K562 (cell line): Measurements from ENCODE around the gene ASCC1. TPM values are rescaled to one million over a fixed set of nuclear protein-coding genes. Genes with fewer than 3 reads are reported as not detected.

ENCODE experiments used
- ATF7 ChIP-seq: fragments of 450-650 bp; IDR thresholded peaks from 2 replicates; pipeline ENCODE4 v1.7.1; 2014; ENCODE audit warnings: mild to moderate bottlenecking, moderate library complexity
- BACH1 ChIP-seq: fragments of 200-800 bp; sonication (Bioruptor generic); IDR thresholded peaks from 2 replicates; pipeline ENCODE4 v1.6.1; 2016; ENCODE audit warnings: missing genetic modification characterization, missing compliant biosample characterization
- CXXC5 ChIP-seq: fragments of 250-450 bp; sonication (Bioruptor Pico); IDR thresholded peaks from 2 replicates; pipeline ENCODE4 v1.8.0; 2022; ENCODE audit warnings: inconsistent platforms, mild to moderate bottlenecking, moderate library complexity
- ESRRA ChIP-seq: fragments of 450-650 bp; IDR thresholded peaks from 2 replicates; pipeline ENCODE4 v1.6.1; 2014; ENCODE audit warnings: low read depth, mild to moderate bottlenecking, moderate library complexity, borderline replicate concordance
- FOXK2 ChIP-seq, 2 experiments: fragments of 450-650 bp; IDR thresholded peaks in 1 of 2; conservative IDR thresholded peaks in 1 of 2; 2 replicates each; pipeline ENCODE4 v1.6.1; 2016; ENCODE audit warnings: low read depth in 2 of 2, mild to moderate bottlenecking in 1 of 2
- HDAC2 ChIP-seq: fragments of 450-650 bp; IDR thresholded peaks from 2 replicates; pipeline ENCODE4 v1.6.1; 2016; ENCODE audit warnings: mild to moderate bottlenecking
- HMBOX1 ChIP-seq: sonication (generic); IDR thresholded peaks from 2 replicates; pipeline ENCODE4 v1.6.1; 2016
- HSF4 ChIP-seq: fragments of 250-450 bp; sonication (Bioruptor Pico); IDR thresholded peaks from 2 replicates; pipeline ENCODE4 v2.1.2; 2022; ENCODE audit warnings: mild to moderate bottlenecking, moderate library complexity, borderline replicate concordance
- IRF1 ChIP-seq: sonication (generic); formaldehyde crosslinking; IDR thresholded peaks from 2 replicates; pipeline ENCODE4 v1.8.0; 2022; ENCODE audit warnings: missing genetic modification reagents, mild to moderate bottlenecking, borderline replicate concordance
- LCOR ChIP-seq: sonication (generic); formaldehyde crosslinking; IDR thresholded peaks from 2 replicates; pipeline ENCODE4 v1.8.0; 2022; ENCODE audit warnings: mild to moderate bottlenecking, missing genetic modification reagents
- MAFK ChIP-seq: IDR thresholded peaks from 2 replicates; pipeline ENCODE4 v1.6.1; 2011; ENCODE audit warnings: low read length, improper control_type of control experiment
- MYC ChIP-seq, 2 experiments: fragments of 250-450 bp in 1 of 2; sonication (Bioruptor Pico) in 1 of 2; IDR thresholded peaks; 2 replicates each; pipeline versions ENCODE4 v1.5.1 to v1.6.1; 2012 to 2021; ENCODE audit warnings: low read depth in 2 of 2, borderline replicate concordance in 1 of 2, improper control_type of control experiment in 1 of 2, low read length in 1 of 2, mild to moderate bottlenecking in 1 of 2, moderate library complexity in 1 of 2
- NBN ChIP-seq: fragments of 450-650 bp; IDR thresholded peaks from 2 replicates; pipeline ENCODE4 v1.6.1; 2016; ENCODE audit warnings: low read depth, mild to moderate bottlenecking
- PBX2 ChIP-seq, 2 experiments: IDR thresholded peaks in 1 of 2; conservative IDR thresholded peaks in 1 of 2; 2 replicates each; pipeline ENCODE4 v1.6.1; 2016; ENCODE audit warnings: low read depth in 2 of 2, mild to moderate bottlenecking in 1 of 2, missing compliant biosample characterization in 1 of 2, missing genetic modification characterization in 1 of 2, moderate library complexity in 1 of 2
- RCOR1 ChIP-seq, 2 experiments: IDR thresholded peaks; 2 replicates each; pipeline ENCODE4 v1.6.1; 2012; ENCODE audit warnings: low read depth in 2 of 2, low read length in 2 of 2, borderline replicate concordance in 1 of 2, improper control_type of control experiment in 1 of 2
- SRSF9 ChIP-seq: fragments of 200-400 bp; formaldehyde crosslinking; IDR thresholded peaks from 2 replicates; pipeline ENCODE4 v1.6.1; 2017; ENCODE audit warnings: low read depth, low read length, borderline replicate concordance
- TAL1 ChIP-seq: fragments of 450-650 bp; IDR thresholded peaks from 2 replicates; pipeline ENCODE4 v1.6.1; 2016; ENCODE audit warnings: mild to moderate bottlenecking
- XRCC5 ChIP-seq: fragments of 200-400 bp; formaldehyde crosslinking; IDR thresholded peaks from 2 replicates; pipeline ENCODE4 v1.6.1; 2017; ENCODE audit warnings: low read depth, mild to moderate bottlenecking, low read length
- ZNF644 ChIP-seq: fragments of 200-800 bp; sonication (Bioruptor generic); IDR thresholded peaks from 2 replicates; pipeline ENCODE4 v1.6.1; 2016; ENCODE audit warnings: low read depth, missing genetic modification characterization, missing compliant biosample characterization
- polyA plus RNA-seq, 8 experiments: library from polyadenylated mRNA; depleted of rRNA in 4 of 8; stranded (reverse) in 5 of 8; unstranded in 3 of 8; fragments of >200 nt; fragmentation: Nextera tagmentation in 2 of 8; fragmentation: Illumina TruSeq in 1 of 8; extraction: Ambion mirVana in 2 of 8; extraction: Trizol in 1 of 8; gene quantifications; 2 replicates each; pipeline versions ENCODE4 v1.2.1 to v1.2.3, GENCODE V29; 2011 to 2014; ENCODE audit warnings: inconsistent platforms in 1 of 8, missing spikeins in 1 of 8
- total RNA-seq, 7 experiments: library from RNA; depleted of rRNA in 6 of 7; stranded (reverse); fragments of >200 nt in 6 of 7; fragmentation: Illumina TruSeq in 2 of 7; extraction: Trizol in 2 of 7; gene quantifications; 2 replicates each; pipeline versions ENCODE4 v1.2.1 to v1.2.3, GENCODE V29; 2011 to 2021; ENCODE audit warnings: low replicate concordance in 1 of 7
- TF ChIP-seq, protein P1 (sequence below): fragments of 200-800 bp; sonication (Bioruptor generic); IDR thresholded peaks from 2 replicates; pipeline ENCODE4 v1.6.1; 2017; ENCODE audit warnings: missing genetic modification characterization, missing compliant biosample characterization

The ASCC1 gene
- total and polyA plus RNA-seq, 9 of the 15 experiments (the other 6 are each of a cell fraction or from before 2014, with no cell fraction given): 31.7 to 73.3 (median 52.8) TPM

- TF ChIP-seq HMBOX1 (peak; percentile 83), FOXK2 (conservative IDR thresholded peaks at IDR 0.05 in 1 of 2, IDR thresholded peaks at IDR 0.05 in 1 of 2; ENCODE audit: low read depth in 2 of 2) (0 out of 4 replicates have a peak, but pooled peaks of 1 of the 2 experiments have one; percentile 30), MAFK (peak; percentile 31; the same call in 1 of the 2 replicates), RCOR1 (IDR thresholded peaks at IDR 0.05; ENCODE audit: borderline replicate concordance in 1 of 2, low read depth in 2 of 2, low read length in 2 of 2) (peak in 1 of 2 experiments; percentile 75; a peak in 1 of 4 replicates), ESRRA (no peak), ZNF644 (tag) (no peak), TAL1 (peak; percentile 22; the same call in 1 of the 2 replicates), PBX2 (CRISPR knock-in tag; IDR thresholded peaks at IDR 0.05; ENCODE audit: low read depth) (no peak), PBX2 (tag; conservative IDR thresholded peaks at IDR 0.05; ENCODE audit: low read depth) (0 out of 2 replicates have a peak, but pooled peaks have one; percentile 33), BACH1 (tag) (0 out of 2 replicates have a peak, but pooled peaks have one; percentile 34), SRSF9 (no peak), LCOR (CRISPR knock-in tag) (no peak), HDAC2 (peak; percentile 73), ATF7 (peak; percentile 74), CXXC5 (CRISPR knock-in tag) (peak; percentile 67), HSF4 (CRISPR knock-in tag) (no peak), NBN (peak; percentile 52; the same call in 1 of the 2 replicates), IRF1 (CRISPR knock-in tag) (no peak), MYC (IDR thresholded peaks at IDR 0.05; ENCODE audit: low read depth, low read length) (no peak), MYC (CRISPR knock-in tag; IDR thresholded peaks at IDR 0.05; ENCODE audit: borderline replicate concordance, low read depth) (no peak), XRCC5 (no peak)
- TF ChIP-seq, protein P1, sequence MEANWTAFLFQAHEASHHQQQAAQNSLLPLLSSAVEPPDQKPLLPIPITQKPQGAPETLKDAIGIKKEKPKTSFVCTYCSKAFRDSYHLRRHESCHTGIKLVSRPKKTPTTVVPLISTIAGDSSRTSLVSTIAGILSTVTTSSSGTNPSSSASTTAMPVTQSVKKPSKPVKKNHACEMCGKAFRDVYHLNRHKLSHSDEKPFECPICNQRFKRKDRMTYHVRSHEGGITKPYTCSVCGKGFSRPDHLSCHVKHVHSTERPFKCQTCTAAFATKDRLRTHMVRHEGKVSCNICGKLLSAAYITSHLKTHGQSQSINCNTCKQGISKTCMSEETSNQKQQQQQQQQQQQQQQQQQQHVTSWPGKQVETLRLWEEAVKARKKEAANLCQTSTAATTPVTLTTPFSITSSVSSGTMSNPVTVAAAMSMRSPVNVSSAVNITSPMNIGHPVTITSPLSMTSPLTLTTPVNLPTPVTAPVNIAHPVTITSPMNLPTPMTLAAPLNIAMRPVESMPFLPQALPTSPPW (CRISPR knock-in tag): no peak
These were observed 118.4 kb downstream of the ASCC1 start (continued) for GRCh38 chr10:72097448-72098300.
